T-helper 2 cell (primary cell): ENCODE data around the gene TNK1.
A peak's percentile ranks its signal among the peaks of the same experiment; 100 is the strongest.

ENCODE experiments used
- DNase-seq, 5 experiments: peaks; one replicate each; pipeline versions ENCODE4 v3.0.0 to v3.0.0-alpha.2; 2012 to 2022

Gene TNK1

DNA sequence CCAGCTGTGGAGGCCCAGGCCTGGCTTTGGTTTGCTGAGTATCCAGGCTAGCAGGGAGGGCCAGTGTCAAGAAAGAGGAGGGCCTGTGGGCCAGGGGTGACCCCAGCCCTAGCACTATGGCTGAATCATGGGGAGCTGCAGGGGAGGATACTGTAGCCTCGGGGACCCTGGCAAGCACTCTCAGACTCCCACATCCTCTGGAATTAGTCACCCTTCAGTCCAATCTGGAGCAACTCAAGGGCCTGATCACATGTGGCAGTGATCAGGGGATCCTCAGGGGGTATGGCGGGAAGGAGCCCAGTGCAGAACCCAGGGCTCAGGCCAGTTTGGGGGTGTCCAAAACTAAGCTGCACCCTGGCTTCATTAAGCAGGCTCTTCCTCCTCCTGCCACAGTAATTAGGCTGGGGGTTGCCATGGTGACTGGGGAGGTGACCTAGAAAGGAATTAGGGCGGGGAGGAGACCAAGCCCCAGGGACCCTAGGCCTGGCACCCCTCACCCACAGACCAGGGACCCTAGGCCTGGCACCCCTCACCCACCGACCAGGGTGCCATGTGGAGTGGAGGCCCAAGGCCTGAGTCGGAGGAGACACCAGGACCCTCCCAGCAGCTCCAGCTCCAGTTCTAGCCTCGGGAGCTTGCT, 32.6 kb downstream of the TNK1 start:
- DNase-seq, result no peak

DNA sequence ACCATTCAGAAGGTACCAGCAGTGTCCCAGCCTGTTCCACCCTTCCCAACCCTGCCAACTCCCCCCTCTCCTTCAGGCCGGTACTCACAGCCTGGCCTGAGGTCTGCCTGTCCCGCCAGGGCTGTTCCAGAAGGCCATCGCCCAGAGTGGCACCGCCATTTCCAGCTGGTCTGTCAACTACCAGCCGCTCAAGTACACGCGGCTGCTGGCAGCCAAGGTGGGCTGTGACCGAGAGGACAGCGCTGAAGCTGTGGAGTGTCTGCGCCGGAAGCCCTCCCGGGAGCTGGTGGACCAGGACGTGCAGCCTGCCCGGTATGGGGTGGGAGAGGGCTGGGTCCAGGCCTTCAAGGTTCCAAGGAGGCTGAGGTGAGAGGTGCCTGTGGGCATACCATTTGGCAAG, 33.9 kb downstream of the TNK1 start:
- DNase-seq, result no peak

DNA sequence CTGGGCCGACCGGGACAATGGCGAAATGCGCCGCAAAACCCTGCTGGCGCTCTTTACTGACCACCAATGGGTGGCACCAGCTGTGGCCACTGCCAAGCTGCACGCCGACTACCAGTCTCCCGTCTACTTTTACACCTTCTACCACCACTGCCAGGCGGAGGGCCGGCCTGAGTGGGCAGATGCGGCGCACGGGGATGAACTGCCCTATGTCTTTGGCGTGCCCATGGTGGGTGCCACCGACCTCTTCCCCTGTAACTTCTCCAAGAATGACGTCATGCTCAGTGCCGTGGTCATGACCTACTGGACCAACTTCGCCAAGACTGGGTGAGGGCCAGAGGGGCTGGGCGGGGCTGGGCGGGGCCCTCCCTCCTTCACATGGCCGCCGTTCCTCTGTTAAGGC, 34.9 kb downstream of the TNK1 start:
- no peak for DNase-seq

DNA sequence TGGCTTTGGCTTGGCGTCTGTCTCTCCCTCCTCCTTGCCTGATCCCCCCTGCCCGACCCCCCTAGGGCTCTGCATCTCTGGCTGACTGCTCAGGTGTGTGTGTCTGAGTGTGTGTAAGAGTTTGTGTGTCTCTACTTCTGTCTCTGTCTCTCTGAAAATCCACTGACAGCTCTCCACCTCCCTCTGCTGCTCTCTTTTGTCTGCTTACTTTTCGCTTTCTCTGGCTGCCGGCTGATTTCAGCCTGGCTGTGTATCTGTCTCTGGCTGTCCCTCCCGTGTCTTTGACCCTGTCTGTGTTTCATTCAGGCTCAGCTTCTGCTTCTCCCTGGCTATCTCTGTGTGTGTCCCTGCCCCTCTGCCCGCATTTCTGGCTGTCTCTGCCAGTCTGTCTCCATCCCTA, 35.4 kb downstream of the TNK1 start:
- DNase-seq, result peak in 1 of 5 experiments; percentile 21

DNA sequence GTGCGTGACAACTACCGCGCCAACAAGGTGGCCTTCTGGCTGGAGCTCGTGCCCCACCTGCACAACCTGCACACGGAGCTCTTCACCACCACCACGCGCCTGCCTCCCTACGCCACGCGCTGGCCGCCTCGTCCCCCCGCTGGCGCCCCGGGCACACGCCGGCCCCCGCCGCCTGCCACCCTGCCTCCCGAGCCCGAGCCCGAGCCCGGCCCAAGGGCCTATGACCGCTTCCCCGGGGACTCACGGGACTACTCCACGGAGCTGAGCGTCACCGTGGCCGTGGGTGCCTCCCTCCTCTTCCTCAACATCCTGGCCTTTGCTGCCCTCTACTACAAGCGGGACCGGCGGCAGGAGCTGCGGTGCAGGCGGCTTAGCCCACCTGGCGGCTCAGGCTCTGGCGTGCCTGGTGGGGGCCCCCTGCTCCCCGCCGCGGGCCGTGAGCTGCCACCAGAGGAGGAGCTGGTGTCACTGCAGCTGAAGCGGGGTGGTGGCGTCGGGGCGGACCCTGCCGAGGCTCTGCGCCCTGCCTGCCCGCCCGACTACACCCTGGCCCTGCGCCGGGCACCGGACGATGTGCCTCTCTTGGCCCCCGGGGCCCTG, 36.3 kb downstream of the TNK1 start:
- DNase-seq, result no peak

DNA sequence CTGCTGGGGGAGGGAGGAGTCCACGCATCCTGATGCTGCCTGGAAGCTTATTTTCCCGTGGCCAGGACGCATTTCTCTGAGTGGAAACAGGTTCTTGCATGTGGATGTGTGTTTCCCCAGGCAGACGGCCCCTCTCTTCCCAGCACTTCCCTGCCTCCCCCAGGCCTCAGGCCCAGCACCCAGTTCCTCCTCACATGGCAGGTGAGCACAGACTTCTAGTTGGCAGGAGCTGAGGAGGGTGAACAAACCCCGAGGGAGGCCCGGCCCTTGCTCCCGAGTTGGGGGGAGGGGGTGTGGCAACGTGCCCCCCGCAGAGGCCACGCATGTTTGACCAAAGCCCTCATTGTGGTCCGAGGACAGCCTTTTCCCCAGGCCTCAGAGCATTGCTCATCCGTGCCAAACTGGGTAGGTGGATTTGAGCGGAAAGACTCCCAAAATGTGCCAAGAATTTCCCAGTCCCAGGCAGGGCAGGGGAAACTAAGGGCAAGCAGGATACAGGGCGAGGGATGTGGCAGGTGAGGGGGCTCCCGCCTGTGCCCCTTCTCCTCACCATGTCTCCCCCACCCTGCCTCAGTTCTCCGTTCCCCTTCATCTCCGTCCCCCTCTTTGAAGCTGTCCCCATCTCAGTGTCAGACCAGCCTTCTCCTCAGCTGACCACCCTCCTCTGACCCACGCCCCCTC, 37.7 kb downstream of the TNK1 start:
- DNase-seq, result no peak

DNA sequence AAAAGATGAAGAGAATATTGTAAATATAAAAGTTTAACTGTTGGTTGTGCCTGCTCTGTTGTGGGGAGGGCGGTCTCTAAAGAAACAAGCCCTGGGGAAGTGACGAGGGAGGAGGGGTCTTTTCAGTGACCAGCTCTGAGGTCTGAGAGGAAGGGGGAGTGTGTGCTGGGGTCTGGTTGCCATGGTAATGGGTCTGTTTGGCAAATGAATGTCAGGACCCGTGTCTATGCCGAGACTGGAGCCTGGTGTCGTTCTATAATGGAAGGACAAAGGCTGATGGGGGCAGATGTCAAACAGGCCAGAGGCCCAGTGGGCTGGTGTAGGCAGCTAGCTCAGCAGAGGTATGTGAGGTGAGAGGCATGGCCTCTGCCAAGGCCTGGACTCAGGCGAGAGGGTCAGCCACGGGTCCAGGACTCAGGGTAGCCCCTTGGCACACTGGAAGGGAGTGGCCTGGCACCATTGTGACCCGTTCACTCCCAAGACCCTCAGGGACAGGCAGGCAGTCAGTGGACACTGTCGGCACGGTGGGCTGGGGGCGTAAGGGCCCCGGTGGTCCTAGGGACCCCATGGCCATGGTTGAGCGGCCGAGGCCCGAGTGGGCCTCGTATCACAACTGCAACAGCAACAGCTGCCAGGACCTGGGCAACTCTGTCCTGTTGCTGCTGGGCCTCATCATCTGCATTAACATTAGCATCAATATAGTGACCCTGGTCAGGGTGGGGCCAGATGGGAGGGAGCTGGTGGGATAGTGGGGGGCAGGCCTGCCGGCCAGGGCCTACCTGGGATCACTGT, 39.1 kb downstream of the TNK1 start, which contains the start of gene SPEM1:
TSS of gene SPEM1 (plus strand) at position 506 of the 792 bp plus-strand sequence. CDS start at position 567, 61 bp downstream.
- DNase-seq, result no peak

DNA sequence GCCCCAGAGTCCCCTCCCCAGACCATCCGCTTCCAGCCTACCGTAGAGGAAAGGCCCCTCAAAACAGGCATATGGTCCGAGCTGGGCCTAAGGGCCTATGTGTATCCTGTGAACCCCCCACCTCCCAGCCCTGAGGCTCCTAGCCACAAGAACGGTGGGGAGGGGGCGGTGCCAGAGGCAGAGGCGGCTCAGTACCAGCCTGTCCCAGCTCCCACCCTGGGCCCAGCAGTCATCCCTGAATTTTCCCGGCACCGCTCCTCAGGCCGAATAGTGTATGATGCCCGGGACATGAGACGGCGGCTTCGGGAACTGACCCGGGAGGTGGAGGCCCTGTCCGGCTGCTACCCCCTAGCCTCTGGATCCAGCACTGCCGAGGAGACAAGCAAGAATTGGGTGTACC, 40.3 kb downstream of the TNK1 start:
- no peak for DNase-seq

DNA sequence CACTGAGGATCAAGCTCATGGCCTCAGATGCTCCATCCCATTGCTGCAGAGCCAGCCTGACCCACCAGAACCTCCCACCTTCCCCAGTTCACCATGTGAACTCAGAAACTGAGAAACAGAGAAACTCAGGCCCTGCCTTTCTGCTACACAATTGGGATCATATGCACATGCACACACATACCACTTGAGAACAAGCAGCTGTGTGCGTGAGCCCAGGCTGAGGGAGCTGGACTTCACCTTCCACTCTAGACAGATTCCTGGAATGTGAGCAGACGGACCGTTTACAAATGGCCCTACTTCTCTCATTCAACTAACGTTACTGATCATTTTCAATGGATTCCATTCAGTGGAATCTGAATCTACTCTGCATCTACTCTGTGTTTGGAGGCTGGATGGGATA, 42.8 kb downstream of the TNK1 start:
- no peak for DNase-seq

DNA sequence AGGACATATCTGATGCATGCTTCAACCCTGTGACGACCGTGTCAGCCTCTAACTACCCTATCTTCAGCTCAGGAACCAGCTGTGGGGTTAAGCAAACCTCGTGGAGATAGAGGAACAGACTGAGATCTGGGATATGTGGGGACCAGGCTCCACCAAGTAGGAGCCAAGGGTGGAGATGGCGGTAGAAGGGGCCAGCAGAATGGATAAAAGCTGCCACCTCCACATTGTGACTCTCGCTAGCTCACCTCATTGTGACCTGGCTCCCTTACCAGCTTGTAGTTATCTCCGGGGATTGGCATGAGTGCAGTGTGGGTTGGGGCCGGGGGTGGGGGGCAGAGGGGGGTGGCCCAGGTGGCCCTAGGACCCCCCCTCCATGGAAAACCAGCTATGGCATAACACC, 44.4 kb downstream of the TNK1 start, which contains the start of gene SPEM2:
TSS of gene SPEM2 (plus strand) at position 301 of the 400 bp plus-strand sequence. CDS start at position 374, 73 bp downstream.
- DNase-seq, result no peak

DNA sequence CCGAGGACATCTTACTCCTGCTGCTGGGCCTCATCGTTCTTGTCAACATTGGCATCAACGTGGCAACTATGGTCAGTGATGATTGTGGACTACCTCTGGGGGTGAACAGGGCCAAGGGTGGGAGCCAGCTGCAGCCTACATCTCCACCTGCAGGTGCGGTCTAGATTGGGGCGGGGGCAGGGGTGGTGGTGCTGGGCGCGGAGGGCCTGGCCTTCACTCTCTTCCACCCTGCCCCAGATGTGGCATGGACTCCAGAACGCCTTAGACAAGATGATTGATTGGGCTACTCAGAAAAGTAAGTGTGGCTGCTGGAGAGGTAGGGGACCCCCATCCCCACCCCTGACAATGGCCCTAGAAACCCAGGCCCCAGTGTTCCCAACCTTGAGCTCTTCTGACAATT, 44.9 kb downstream of the TNK1 start:
- no peak for DNase-seq

DNA sequence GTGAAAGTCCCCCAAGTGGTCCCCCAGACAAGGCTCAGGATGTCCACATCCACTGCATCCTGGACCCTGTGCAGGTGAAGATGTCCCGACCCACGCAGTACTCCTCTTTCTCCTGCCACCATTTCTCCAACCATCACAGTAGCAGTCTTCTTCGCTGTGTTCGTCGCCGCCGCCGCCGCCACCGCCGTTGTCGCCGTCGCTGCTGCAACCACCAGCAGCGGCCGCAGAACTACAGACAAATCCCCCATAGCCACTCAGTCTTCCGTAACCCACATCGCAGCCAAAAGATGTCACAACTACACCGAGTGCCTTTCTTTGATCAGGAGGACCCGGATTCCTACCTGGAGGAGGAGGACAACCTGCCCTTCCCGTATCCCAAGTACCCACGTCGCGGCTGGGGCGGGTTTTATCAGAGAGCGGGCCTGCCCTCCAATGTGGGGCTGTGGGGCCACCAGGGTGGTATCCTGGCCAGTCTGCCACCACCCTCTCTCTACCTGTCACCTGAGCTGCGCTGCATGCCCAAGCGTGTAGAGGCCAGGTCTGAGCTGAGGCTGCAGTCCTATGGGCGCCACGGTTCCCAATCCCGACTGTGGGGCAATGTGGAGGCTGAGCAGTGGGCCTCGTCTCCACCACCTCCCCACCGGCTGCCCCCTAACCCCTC, 45.4 kb downstream of the TNK1 start:
- no peak for DNase-seq

DNA sequence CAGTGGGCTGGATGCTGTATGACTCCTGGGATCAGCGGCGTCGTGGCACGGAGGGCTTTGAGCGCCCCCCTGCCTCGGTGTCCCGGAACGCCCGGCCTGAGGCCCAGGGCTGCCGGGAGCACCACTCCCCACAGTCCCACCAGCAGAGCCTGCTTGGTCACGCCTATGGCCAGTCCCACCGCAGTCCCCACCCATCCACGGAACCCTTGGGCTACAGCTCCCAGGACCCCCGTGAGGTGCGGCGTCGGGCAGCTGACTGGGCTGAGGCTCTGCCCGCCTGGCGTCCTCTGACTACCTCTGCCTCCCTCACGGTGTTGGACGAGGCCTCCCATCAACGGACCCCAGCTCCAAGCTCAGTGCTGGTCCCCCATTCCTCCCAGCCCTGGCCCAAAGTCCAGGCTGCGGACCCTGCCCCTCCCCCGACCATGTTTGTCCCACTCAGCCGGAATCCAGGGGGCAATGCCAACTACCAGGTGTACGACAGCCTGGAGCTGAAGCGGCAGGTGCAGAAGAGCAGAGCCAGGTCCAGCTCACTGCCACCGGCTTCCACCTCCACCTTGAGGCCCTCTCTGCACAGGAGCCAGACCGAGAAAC, 46.1 kb downstream of the TNK1 start:
- DNase-seq, result no peak

DNA sequence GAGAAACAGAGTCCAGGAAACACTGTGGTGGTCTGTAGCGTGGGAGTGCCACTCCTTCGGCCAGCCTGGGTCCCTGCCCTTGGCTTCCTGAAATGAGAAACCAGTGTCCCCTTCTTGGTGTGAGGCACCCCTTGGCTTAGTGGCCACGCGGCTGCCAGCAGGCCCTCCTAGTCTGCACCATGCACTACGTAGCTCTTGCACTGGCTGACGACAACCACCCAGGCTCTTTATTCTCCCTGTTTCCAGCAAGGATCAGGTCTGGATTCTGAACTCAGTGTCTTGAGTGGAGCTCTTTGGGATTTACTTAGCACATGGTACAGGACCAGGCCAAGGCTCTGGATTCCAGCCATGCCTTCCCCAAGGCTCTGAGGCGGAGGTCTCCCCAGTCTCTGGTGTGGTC, 46.7 kb downstream of the TNK1 start:
- DNase-seq, result no peak

DNA sequence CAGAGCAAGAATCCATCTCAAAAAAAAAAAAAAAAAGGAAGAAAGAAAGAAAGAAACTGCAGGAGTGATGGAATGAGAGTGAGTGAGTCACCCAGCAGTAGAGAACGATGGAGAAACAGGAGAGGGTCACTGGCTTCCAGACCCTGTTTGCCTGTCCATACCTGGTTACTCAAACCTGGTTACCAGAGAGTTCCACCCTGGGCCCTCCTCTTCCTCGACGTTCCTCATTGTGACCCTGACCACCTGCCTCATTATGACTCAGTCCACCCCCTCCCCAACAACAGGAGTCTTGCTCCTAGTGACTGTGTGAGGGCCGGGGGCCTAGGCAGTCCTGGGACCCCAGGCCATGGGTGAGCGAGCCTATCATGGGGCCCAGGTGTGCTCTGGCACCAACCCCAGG, 47.7 kb downstream of the TNK1 start, which contains the start of gene SPEM3:
TSS of gene SPEM3 (plus strand) at position 301 of the 400 bp plus-strand sequence. CDS start at position 347, 46 bp downstream.
- DNase-seq, result no peak

DNA sequence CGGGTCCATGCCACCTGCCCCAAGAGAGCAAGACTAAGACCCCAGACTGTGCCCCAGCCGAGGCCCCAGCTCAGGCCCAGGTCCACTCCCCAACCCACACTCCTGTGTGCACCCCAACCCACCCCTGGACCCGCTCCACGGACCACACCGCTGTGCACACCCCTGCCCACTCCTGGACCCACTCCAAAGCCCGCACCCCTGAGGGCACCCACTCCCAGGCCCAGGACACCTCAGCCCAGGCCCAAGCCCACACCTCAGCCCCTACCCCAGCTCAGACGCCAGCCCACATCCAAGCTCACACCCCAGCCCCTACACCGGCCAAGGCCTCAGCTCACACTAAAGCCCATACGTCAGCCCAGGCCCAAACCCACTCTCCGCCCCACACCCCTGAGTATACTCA, 48.8 kb downstream of the TNK1 start:
- DNase-seq, result no peak

DNA sequence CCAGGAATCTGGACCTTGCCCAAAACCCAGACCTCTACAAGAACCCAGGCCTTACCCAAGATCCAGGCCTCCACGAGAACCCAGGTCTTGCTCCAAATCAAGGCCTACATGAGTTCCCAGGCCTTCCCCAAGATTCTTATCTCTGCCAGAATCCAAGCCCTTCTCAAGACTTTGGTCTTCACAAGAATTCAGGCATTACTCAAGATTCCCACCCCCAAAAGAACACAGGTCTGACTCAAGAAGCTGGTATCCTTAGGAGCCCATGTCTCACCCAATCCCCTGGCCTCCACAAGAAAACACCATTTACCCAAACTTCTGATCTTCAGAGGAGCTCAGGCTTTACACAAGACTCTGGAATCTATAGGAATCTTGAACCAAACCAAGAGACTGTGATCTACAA, 50.3 kb downstream of the TNK1 start:
- DNase-seq, result no peak

DNA sequence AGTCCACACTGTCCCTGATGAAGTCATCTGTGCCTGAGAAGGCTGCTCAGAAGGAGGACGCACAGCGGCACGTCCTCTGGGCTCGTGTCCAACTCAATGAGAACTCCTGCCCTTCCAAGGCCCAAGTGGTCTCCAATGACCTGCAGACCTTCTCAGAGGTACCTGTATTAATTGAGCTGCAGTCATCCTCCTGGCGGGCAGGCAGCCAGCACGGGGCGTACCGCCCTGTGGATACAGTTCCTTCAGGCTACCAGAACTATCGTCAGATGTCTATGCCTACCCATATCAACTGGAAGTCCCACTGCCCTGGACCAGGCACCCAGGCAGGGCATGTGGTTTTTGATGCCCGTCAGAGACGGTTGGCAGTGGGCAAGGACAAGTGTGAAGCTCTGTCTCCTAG, 51.4 kb downstream of the TNK1 start:
- DNase-seq, result no peak

DNA sequence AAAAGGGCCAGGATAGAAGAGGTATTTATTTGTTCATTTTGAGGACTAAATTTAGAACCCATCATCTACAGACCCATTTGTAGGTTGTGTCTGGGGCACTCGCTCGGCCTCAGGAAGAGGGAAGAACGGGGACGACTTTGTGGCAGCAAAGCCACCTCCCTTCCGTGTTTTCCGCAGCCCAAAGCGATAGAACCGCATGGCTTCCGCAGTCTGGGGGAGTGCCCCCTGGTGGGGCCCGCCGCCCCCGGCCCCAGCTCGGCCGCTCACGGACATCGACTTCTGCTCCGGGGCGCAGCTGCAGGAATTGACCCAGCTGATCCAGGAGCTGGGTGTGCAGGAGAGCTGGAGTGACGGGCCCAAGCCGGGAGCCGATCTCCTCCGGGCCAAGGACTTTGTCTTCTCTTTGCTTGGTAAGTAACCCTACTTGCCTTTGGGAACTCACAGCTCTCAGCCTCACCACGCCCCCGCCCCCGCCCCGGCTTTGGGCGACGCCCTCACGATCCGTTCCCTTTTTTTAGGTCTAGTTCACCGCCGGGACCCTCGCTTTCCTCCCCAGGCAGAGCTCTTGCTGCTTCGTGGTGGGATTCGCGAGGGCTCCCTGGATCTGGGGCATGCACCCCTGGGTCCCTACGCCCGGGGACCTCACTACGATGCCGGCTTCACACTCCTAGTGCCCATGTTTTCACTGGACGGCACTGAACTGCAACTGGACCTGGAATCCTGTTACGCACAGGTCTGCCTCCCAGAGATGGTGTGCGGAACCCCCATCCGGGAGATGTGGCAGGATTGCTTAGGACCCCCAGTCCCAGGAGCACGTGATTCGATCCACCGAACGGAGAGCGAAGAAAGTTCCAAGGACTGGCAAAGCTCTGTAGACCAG, 55.0 kb downstream of the TNK1 start:
- DNase-seq, result peak in 4 of 5 experiments; percentile 26 to 77 (median 38)

DNA sequence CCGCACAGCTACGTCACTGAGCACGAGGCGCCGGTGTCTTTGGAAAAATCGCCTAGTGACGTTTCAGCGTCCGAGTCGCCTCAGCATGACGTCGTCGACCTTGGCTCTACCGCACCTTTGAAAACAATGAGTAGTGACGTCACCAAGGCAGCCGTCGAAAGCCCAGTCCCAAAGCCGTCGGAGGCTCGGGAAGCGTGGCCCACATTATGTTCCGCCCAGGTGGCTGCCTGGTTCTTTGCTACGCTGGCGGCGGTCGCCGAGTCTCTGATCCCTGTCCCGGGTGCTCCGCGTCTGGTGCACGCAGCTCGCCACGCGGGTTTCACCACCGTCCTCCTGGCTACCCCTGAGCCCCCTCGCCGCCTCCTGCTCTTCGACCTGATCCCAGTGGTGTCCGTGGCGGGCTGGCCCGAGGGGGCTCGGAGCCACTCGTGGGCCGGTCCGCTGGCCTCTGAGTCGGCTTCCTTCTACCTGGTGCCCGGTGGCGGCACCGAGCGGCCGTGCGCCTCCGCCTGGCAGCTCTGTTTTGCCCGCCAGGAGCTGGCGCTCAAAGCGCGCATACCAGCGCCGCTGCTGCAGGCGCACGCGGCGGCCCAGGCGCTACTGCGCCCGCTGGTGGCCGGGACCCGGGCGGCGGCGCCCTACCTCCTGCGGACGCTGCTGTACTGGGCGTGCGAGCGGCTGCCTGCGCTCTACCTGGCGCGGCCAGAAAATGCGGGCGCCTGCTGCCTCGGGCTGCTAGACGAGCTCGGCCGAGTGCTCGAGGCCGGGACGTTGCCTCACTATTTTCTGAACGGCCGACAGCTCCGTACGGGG, 55.9 kb downstream of the TNK1 start:
- peak; percentile 57 to 91 (median 69) for DNase-seq
